MM.1S (cell line): ENCODE data around the gene RHOT1.

Experiments used
- EZH2 ChIP-seq: fragments of 300-600 bp; sonication (generic); optimal IDR thresholded peaks from 2 replicates; pipeline ENCODE3; 2017; ENCODE audit warnings: low read depth, mild to moderate bottlenecking, antibody characterized with exemption, low read length, mixed read lengths
- EZH2phosphoT487 ChIP-seq: fragments of 300-600 bp; sonication (generic); IDR thresholded peaks from 2 replicates; pipeline ENCODE4 v1.6.1; 2018; ENCODE audit warnings: antibody characterized with exemption, low read length
- TF ChIP-seq, protein P1 (sequence below): fragments of 300-600 bp; sonication (generic); IDR thresholded peaks from 2 replicates; pipeline ENCODE4 v1.5.1; 2016; ENCODE audit warnings: antibody characterized with exemption, low read length, mixed read lengths

DNA sequence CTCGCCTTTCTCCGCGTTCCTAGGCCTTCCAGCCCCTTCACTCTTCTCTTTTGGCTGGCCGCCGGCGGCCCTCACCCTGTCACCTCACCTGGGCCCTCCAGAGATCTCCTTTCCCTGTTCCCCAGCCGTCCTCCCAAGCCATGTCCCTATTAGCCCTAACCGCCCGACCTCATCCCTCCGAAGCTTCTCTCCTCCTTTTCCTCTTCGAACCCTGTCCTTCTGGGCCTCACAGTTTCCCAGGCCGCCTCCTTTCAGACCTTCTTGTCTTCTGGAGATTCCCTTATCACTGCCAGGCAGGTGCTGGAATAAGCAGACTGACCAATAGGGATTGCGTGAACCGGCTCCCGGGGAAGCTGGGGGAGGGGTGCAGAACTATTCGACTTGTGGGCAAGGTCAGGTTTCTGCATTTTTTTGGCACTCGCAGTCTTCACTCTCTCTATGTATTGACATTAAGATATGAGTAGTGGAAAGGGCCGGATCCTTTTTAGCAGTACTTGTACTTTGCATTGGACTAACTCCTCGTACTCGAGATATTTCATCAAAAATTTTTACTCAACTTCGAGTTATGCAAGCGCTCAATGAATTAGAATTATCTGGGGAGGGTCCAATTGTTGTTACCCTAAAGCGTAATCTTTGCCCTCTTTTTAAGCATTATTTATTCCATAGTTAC, 690 bp downstream of the RHOT1 start:
- TF ChIP-seq, protein P1, sequence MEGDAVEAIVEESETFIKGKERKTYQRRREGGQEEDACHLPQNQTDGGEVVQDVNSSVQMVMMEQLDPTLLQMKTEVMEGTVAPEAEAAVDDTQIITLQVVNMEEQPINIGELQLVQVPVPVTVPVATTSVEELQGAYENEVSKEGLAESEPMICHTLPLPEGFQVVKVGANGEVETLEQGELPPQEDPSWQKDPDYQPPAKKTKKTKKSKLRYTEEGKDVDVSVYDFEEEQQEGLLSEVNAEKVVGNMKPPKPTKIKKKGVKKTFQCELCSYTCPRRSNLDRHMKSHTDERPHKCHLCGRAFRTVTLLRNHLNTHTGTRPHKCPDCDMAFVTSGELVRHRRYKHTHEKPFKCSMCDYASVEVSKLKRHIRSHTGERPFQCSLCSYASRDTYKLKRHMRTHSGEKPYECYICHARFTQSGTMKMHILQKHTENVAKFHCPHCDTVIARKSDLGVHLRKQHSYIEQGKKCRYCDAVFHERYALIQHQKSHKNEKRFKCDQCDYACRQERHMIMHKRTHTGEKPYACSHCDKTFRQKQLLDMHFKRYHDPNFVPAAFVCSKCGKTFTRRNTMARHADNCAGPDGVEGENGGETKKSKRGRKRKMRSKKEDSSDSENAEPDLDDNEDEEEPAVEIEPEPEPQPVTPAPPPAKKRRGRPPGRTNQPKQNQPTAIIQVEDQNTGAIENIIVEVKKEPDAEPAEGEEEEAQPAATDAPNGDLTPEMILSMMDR: no peak
- TF ChIP-seq EZH2 (no peak), EZH2phosphoT487 (no peak)
